Measurements from ENCODE around the gene MICALL2. TPM values are rescaled to one million over a fixed set of nuclear protein-coding genes. Genes with fewer than 3 reads are reported as not detected.

Gene MICALL2
- total and polyA plus RNA-seq, 2 experiments from 2014 or later = 6.4 to 12.2 TPM

GRCh38 chr7:1438208-1438607 lies 21.1 kb downstream of the MICALL2 start:
- DNase-seq = no peak
- WGBS, 2 experiments (ENCODE audit: low coverage in 1 of 2, low lambda C conversion rate in 2 of 2, missing lambda C conversion rate in 2 of 2) = 90 to 99% methylated on average over 8 to 9 of the region's 10 CpGs
- no peaks in the 10 kb centered on the region for H3K9me2 ChIP-seq (ENCODE audit: insufficient read depth)
- no peak overlapping the region for H3K4me3 ChIP-seq
- no peaks in the 10 kb centered on the region for H3K4me1 ChIP-seq (ENCODE audit: insufficient read depth)
- in situ Hi-C loops (cut with MboI) = no loop called here
- no peak overlapping the region for H3K9ac ChIP-seq
- no peaks in the 10 kb centered on the region for H3K79me2 ChIP-seq (ENCODE audit: insufficient read depth)
- H3F3A ChIP-seq (ENCODE audit: insufficient read depth) = no peaks in the 10 kb centered on the region
- no peaks in the 10 kb centered on the region for H4K20me1 ChIP-seq (ENCODE audit: insufficient read depth)
- no peaks in the 10 kb centered on the region for H3K27me3 ChIP-seq (replicated peaks; ENCODE audit: insufficient read depth)
- H3K4me2 ChIP-seq (ENCODE audit: unreplicated experiment) = no peak overlapping the region
- H3K27ac ChIP-seq = no peak overlapping the region
- no peak overlapping the region for H2AFZ ChIP-seq
- TF ChIP-seq EZH2phosphoT487 (IDR thresholded peaks at IDR 0.05; ENCODE audit: insufficient read depth, low read depth) = no peak
- no peak for TF ChIP-seq EZH2 (IDR thresholded peaks at IDR 0.05; ENCODE audit: insufficient read depth, poor library complexity, severe bottlenecking)
- H3K9me3 ChIP-seq (ENCODE audit: low read depth) = no peaks in the 10 kb centered on the region
- H3K36me3 ChIP-seq (ENCODE audit: low read depth) = no peaks in the 10 kb centered on the region

DNA sequence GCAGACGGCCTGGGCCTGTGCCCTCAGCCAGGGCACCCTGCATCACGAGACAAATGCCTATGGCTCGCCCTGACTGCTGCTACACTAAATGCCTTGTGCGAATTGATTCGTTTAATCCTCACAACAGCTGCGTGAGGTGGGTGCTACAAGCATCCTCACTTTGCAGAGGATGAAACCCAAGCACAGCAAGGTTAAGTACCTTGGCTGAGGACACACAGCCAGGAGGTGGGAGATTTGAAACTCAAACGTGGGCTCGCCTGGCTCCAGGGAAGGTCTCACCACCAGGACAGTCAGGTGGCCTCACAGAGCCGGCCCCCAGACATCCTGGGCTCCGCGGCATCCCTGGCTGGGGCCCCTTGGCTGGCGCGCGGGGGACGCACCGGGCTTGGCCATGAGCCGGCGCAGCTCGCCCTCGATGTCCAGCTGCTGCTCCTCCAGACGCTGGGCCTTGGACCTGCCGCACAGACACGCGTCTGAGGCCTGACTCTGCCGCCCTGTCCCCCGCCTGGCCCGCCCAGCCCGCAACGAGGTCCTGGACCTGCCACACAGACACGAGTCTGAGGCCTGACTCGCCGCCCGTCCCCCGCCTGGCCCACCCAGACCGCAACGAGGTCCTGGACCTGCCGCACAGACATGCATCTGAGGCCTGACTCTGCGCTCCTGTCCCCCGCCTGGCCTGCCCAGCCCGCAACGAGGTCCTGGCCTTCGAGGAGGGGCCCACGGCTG lies 22.0 kb downstream of the MICALL2 start:
- H3K4me1 ChIP-seq (ENCODE audit: insufficient read depth) = no peaks in the 10 kb centered on the region
- H3K4me3 ChIP-seq = no peak overlapping the region
- H3K79me2 ChIP-seq (ENCODE audit: insufficient read depth) = no peaks in the 10 kb centered on the region
- no peaks in the 10 kb centered on the region for H3K9me3 ChIP-seq (ENCODE audit: low read depth)
- no peaks in the 10 kb centered on the region for H3K27me3 ChIP-seq (replicated peaks; ENCODE audit: insufficient read depth)
- H3K9me2 ChIP-seq (ENCODE audit: insufficient read depth) = no peaks in the 10 kb centered on the region
- H3K4me2 ChIP-seq (ENCODE audit: unreplicated experiment) = no peak overlapping the region
- H3K27ac ChIP-seq = no peak overlapping the region
- H2AFZ ChIP-seq = no peak overlapping the region
- in situ Hi-C loops (cut with MboI) = no loop called here
- TF ChIP-seq EZH2phosphoT487 (IDR thresholded peaks at IDR 0.05; ENCODE audit: insufficient read depth, low read depth) (no peak), EZH2 (IDR thresholded peaks at IDR 0.05; ENCODE audit: insufficient read depth, poor library complexity, severe bottlenecking) (no peak)
- no peak for DNase-seq
- H3K36me3 ChIP-seq (ENCODE audit: low read depth) = no peaks in the 10 kb centered on the region
- H3F3A ChIP-seq (ENCODE audit: insufficient read depth) = no peaks in the 10 kb centered on the region
- 91 to 92% methylated on average over 33 to 43 of the region's 43 CpGs for WGBS, 2 experiments (ENCODE audit: low coverage in 1 of 2, low lambda C conversion rate in 2 of 2, missing lambda C conversion rate in 2 of 2)
- H3K9ac ChIP-seq = no peak overlapping the region
- H4K20me1 ChIP-seq (ENCODE audit: insufficient read depth) = no peaks in the 10 kb centered on the region

DNA sequence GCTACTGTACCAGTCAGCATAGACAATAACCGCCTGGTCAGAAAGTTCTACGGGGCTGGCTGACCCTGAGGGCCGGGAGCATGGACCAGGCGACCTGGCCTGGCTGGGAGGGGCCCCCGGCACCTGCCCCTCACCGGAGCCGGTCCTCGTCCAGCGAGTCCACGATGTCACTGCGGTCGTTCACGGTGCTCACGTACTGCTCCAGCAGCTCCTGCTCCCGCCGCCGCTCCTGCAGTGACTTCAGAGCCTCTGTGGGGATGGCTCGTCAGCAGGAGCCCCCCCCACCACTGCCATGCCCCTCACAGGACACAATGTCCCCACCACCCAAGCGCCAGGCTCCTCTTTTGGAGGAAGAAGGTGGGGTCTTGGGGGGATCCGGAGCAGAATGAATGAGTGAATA lies 22.7 kb downstream of the MICALL2 start:
- in situ Hi-C loops (cut with MboI) = no loop called here
- H3K9me3 ChIP-seq (ENCODE audit: low read depth) = no peaks in the 10 kb centered on the region
- no peaks in the 10 kb centered on the region for H3K9me2 ChIP-seq (ENCODE audit: insufficient read depth)
- no peaks in the 10 kb centered on the region for H3F3A ChIP-seq (ENCODE audit: insufficient read depth)
- no peaks in the 10 kb centered on the region for H4K20me1 ChIP-seq (ENCODE audit: insufficient read depth)
- H3K36me3 ChIP-seq (ENCODE audit: low read depth) = no peaks in the 10 kb centered on the region
- no peaks in the 10 kb centered on the region for H3K79me2 ChIP-seq (ENCODE audit: insufficient read depth)
- H3K27ac ChIP-seq = no peak overlapping the region
- DNase-seq = no peak
- no peak for TF ChIP-seq EZH2 (IDR thresholded peaks at IDR 0.05; ENCODE audit: insufficient read depth, poor library complexity, severe bottlenecking)
- TF ChIP-seq EZH2phosphoT487 (IDR thresholded peaks at IDR 0.05; ENCODE audit: insufficient read depth, low read depth) = no peak
- no peak overlapping the region for H3K9ac ChIP-seq
- no peaks in the 10 kb centered on the region for H3K4me1 ChIP-seq (ENCODE audit: insufficient read depth)
- H3K27me3 ChIP-seq (replicated peaks; ENCODE audit: insufficient read depth) = no peaks in the 10 kb centered on the region
- WGBS, 2 experiments (ENCODE audit: low coverage in 1 of 2, low lambda C conversion rate in 2 of 2, missing lambda C conversion rate in 2 of 2) = 98% methylated on average over 11 to 20 of the region's 20 CpGs
- H2AFZ ChIP-seq = no peak overlapping the region
- H3K4me2 ChIP-seq (ENCODE audit: unreplicated experiment) = no peak overlapping the region
- no peak overlapping the region for H3K4me3 ChIP-seq

GRCh38 chr7:1434891-1435670 lies 24.2 kb downstream of the MICALL2 start:
- 83 to 86% methylated on average over 16 to 22 of the region's 22 CpGs for WGBS, 2 experiments (ENCODE audit: low coverage in 1 of 2, low lambda C conversion rate in 2 of 2, missing lambda C conversion rate in 2 of 2)

More at GRCh38 chr7:1434891-1435670, 24.2 kb downstream of the MICALL2 start:
- Histone ChIP-seq H3K4me1 (ENCODE audit: insufficient read depth) (no peaks in the 10 kb centered on the region), H3K79me2 (ENCODE audit: insufficient read depth) (no peaks in the 10 kb centered on the region), H3K27me3 (replicated peaks; ENCODE audit: insufficient read depth) (no peaks in the 10 kb centered on the region), H4K20me1 (ENCODE audit: insufficient read depth) (no peaks in the 10 kb centered on the region), H3F3A (ENCODE audit: insufficient read depth) (no peaks in the 10 kb centered on the region), H3K9me2 (ENCODE audit: insufficient read depth) (no peaks in the 10 kb centered on the region), H3K27ac (no peak overlapping the region), H3K4me3 (no peak overlapping the region), H2AFZ (no peak overlapping the region), H3K9me3 (ENCODE audit: low read depth) (no peaks in the 10 kb centered on the region), H3K36me3 (ENCODE audit: low read depth) (no peaks in the 10 kb centered on the region), H3K4me2 (ENCODE audit: unreplicated experiment) (no peak overlapping the region), H3K9ac (no peak overlapping the region)
- in situ Hi-C loops (cut with MboI) = no loop called here
- no peak for TF ChIP-seq EZH2 (IDR thresholded peaks at IDR 0.05; ENCODE audit: insufficient read depth, poor library complexity, severe bottlenecking)
- no peak for TF ChIP-seq EZH2phosphoT487 (IDR thresholded peaks at IDR 0.05; ENCODE audit: insufficient read depth, low read depth)
- no peak for DNase-seq
